GM18870 (cell line): Measurements from ENCODE around the gene CLEC2A.
"Not testable (repeated sequence)": the region's sequence is repeated elsewhere in the genome, so short reads cannot be mapped to it uniquely, and the experiment has no call there.

Source experiments
- ATAC-seq: cut with Tn5 transposase; IDR thresholded peaks from one replicate; pipeline ENCODE4 v1.9.1; 2021; ENCODE audit warnings: moderate library complexity; ENCODE audit not compliant: unreplicated experiment

The CLEC2A gene

GRCh38 chr12:9932270-9932669 lies at the start of gene CLEC2A:
TSS of gene CLEC2A (minus strand) at chr12:9932370. CDS start at chr12:9932329, 41 bp downstream.
- ATAC-seq = no peak

DNA sequence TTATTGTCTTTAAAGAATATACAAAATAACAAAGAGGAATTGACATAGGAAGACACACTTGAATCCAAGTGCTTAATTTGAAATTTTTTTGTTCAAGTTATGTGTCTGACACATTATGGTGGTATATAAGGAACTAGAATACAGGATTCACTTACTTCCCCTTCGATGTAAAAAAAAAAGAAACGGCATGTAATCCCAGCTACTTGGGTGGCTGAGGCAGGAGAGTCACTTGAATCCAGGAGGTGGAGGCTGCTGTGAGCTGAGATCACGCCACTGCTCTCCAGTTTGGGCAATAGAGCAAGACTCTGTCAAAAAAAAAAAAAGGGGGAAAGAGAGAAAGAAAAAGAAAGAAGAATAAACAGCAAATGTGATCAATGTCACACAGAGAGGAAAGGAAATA lies 48.0 kb upstream of the CLEC2A start:
- no peak for ATAC-seq

DNA sequence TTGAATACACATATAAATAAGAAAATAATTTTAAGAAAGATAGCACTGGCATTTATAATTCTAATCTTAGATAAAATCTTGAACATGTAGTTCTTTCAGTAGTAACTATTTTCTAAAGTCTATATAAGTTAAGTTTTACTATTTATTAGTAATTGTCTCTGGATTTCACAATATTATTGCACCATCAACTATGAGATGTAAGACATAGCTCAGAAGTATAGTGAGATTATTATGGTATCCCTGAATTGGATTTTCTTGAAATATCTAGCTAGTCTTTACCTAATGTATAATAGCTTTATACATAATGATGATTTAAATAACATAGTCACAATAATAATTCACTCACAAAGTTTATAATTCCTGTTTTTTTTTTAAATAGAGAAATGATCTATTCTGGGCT lies 45.7 kb upstream of the CLEC2A start:
- no peak for ATAC-seq

- not testable (repeated sequence) for ATAC-seq
These were observed 44.5 kb upstream of the CLEC2A start for GRCh38 chr12:9976626-9977025.

DNA sequence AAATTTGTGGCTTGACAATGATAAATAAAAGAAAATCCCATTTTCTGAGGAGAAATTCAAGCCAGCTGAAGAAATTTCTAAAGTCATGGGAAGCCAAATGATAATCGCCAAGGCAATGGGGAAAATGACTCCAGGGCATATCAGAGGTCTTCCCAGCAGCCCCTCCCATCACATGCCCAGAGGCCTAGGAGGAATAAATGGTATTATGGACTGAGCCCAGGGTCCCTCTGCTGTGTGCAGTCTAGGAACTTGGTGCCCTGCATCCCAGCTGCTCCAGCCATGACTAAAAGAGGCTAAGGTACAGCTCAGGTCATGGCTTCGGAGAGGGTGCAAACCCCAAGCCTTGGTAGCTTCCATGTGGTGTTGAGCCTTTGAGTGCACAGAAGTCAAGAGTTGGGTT lies 43.4 kb upstream of the CLEC2A start:
- ATAC-seq = no peak

DNA sequence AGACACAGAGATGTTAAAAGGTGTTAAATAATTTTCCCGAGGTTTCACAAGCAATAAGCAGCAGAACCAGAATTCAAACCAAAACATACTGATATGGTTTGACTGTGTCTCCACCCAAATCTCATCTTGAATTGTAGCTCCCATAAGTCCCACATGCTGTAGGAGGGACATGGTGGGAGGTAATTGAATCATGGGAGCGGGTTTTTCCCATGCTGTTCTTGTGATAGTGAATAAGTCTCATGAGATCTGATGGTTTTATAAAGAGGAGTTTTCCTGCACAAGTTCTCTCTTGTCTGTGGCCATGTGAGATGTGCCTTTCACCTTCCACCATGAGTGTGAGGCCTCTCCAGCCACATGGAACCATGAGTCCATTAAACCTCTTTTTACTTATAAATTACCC lies 42.6 kb upstream of the CLEC2A start:
- not testable (repeated sequence) for ATAC-seq

- no peak for ATAC-seq
These were observed 41.8 kb upstream of the CLEC2A start for GRCh38 chr12:9973949-9974348.

DNA sequence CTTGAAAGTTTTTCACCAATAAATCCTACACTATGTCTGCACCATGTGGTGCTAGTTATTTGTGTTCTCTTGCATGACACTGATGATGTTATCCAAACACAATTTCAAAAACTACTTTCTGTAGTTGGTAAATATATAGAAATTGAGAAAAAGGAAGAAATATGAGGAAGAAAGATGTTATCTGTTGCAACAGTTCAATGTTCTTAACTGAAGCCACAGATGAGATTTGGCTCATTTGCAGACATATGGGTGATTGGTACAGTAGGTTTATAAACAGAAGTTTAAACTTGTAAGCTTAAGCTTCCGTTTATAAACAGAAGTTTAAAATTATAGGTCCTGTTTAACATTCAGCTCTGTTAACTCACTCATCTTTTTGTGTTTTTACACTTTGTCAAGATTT lies 39.0 kb upstream of the CLEC2A start, which contains the start of gene CLEC12A:
Gene CLEC12A, plus strand, starts transcription at position 229 of the 400 bp plus-strand sequence. CDS start 188 bp downstream, outside the sequence.
- ATAC-seq = no peak

DNA sequence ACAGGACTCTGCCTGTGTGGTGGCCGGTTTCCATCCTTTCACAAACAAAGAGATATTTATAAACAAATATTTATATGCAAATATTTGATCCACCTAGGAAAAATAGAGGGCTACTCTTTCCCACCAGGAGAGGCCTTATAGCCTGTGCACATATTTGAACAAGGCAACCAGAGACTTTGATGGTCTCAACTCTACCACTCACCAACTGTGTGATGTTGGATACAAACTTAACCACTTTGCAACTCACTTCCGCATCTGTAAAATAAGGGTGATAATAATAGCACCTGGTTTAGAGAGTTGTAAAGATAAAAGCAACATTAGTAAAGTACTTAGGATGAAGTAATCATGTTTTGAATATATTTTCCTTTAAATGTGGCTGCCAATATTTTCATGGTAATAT lies 37.5 kb upstream of the CLEC2A start:
- ATAC-seq = no peak

DNA sequence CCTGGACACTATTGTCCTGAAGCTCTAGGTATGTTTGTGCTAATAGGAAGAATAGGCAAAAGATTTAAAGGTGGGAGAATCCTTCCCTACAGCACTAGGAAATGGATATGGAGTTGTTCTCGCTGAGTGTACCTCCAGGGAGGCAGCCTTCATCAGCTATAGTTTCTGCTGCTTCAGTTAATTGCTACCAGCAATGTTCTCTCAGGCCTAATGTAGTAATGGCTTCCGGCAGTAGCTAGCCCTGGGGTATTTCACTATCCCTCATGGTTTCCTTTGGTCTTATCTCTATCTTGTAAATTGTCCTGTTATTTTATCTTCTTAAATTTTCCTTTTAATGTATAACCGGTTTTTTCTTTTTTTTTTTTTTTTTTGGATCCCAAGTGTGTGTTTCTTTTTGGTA lies 29.7 kb upstream of the CLEC2A start:
- ATAC-seq = no peak

- no peak for ATAC-seq
These were observed 28.9 kb upstream of the CLEC2A start for GRCh38 chr12:9961106-9961505.

DNA sequence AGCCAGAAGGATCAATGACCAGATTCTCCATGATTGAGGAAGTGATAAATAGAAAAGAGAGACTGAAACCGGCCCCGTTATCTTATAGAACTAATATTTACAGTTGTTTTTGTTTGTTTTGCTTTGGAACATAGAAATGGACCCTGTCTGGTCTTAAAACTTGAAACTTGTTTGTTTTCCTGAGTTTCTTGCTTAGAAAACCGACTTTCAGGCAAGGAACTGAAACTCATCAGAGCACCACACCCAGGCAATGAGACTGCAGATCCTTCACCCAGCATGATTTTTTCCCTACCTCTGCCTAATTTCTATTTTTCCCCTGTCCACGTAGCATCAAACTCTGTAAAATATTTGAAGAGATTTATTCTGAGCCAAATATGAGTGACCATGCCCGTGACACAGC lies 28.4 kb upstream of the CLEC2A start:
- no peak for ATAC-seq

GRCh38 chr12:9957834-9958233 lies 25.7 kb upstream of the CLEC2A start:
- ATAC-seq = no peak

GRCh38 chr12:9952954-9953729 lies 21.0 kb upstream of the CLEC2A start:
- ATAC-seq = not testable (repeated sequence)

DNA sequence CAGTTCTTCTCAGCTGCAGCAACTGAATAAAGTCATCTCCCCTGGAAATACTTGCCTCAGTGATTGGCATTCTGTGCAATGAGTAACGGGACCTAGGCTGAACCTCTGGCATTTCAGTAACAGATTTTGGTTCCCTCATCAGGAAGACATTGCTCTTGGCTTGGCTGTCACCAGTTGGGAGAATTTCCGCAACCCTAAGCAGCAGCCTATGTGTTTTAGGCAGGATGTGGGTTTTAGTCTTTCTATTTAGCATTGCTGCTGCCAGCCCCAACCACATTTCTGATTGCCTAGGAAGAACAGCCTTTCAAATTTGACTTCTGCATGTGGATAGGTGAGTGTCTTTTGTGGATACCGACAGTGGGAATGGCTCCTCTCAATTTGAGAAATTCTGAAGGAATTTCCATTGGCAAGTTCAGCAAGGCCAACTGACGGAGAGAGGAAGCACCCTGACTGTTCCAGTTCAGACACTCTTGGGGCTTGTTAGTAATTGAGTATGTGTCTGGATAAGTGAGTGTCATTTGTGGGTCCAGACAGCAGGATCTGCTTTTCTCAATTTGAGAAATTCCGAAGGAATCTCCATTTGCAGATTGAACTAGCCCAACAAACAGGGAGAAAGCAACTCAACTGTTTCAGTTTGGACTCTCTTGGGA lies 19.0 kb upstream of the CLEC2A start:
- no peak for ATAC-seq

DNA sequence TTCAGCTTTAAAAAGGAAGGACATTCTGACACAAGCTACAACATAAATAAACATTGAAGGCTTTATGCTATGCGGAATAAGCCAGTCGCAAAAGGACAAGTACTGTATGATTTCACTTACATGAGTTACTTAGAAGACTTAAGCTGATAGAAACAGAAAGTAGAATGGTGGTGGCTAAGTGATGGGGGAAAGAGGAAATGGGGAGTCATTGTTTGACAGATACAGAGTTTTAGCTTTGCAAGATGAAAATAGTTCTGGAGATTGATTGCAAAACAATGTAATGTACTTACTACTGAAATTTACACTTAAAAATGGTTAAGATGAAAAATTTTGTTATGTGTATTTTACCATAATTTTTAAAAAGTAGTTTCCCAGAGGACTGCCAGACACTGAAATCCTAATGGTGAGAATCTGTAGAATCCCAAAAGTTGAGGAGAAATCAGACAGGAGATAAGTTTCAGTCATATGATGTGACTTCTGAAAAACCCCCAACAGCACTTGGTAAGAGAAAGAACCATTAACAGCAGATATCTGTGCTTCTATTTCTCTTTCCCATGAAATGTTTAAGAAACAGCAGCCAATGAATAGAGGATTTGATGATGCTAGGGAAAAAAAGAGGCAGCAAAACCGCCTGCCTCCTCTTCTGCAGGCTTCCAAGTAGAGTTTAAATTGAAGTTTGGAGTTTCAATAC lies 16.6 kb upstream of the CLEC2A start:
- ATAC-seq = peak; percentile 96

DNA sequence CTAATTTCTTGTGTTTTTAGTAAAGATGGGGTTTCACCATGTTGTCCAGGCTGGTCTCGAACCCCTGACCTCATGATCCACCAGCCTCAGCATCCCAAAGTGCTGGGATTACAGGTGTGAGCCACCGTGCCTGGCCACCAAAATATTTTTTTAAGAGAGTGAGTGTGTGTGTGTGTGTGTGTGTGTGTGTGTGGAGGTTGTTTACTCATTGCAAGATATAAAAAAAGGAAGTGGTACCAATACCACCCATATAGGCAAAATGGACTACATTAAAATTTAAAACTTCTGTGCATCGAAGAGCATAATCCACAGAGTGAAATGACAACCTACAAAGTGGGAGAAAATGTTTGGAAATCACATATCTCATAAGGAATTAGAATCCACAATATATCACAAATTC lies 15.5 kb upstream of the CLEC2A start:
- ATAC-seq = no peak

- no peak for ATAC-seq
These were observed 12.2 kb upstream of the CLEC2A start for GRCh38 chr12:9944391-9944790.

GRCh38 chr12:9943240-9943639 lies 11.1 kb upstream of the CLEC2A start:
- ATAC-seq = no peak

GRCh38 chr12:9941838-9942237 lies 9.7 kb upstream of the CLEC2A start:
- ATAC-seq = no peak

DNA sequence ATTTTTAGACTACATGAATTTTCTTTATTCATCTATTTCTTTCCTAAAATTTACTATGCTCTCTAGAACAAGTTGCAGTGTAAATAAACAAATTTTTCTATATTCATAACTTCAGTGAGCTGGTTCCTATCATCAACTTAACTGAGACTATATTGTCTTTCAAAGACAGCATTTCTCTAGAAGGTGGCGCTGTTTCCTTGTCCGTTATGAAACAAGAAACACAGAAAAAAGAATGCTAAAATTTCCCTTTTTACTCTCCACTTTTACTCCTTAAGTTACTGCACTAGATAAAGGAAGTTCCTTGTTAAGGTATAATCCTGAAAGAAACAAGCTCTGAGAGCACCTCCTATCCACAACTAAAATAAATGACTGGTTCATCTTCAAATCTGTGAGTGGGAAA lies 8.2 kb upstream of the CLEC2A start:
- ATAC-seq = no peak

GRCh38 chr12:9936591-9936990 lies 4.4 kb upstream of the CLEC2A start:
- no peak for ATAC-seq
